PC-3 (cell line): Measurements from ENCODE around the gene TRIM44. TPM values are rescaled to one million over a fixed set of nuclear protein-coding genes. Genes with fewer than 3 reads are reported as not detected.

ENCODE experiments used
- ATAC-seq: fragments of 200-7000 bp; cut with Tn5 transposase; 2 replicates; pipeline ENCODE4 v1.9.1; 2020; ENCODE audit warnings: mild to moderate bottlenecking, moderate library complexity
- BruUV-seq: library from RNA; stranded (reverse); fragments of 400-500 nt; replicated peaks from 2 replicates; lab custom pipeline; 2021; lab: Mats Ljungman, UMichigan
- CTCF ChIA-PET: fragments of 300-600 bp; sonication (Branson Sonifier 250); formaldehyde crosslinking; loops from one replicate; lab custom pipeline; 2022; ENCODE audit warnings: antibody characterized with exemption; lab: Charles Lee
- POLR2A ChIA-PET: fragments of 300-600 bp; sonication (Branson Sonifier 250); formaldehyde crosslinking; loops from one replicate; lab custom pipeline; 2022; ENCODE audit warnings: antibody characterized with exemption; ENCODE audit not compliant: unreplicated experiment; lab: Charles Lee
- DNase-seq: peaks from one replicate; pipeline ENCODE4 v3.0.0-alpha.2; 2015
- H2AFZ ChIP-seq: fragments of 300-600 bp; sonication (generic); 2 replicates; pipeline ENCODE4 v1.6.0; 2016; ENCODE audit warnings: antibody characterized with exemption, low read length
- H3F3A ChIP-seq: fragments of 300-600 bp; sonication (generic); one replicate; pipeline ENCODE4 v1.6.0; 2017; ENCODE audit warnings: antibody characterized with exemption, low read length, control low read depth, mild to moderate bottlenecking; ENCODE audit not compliant: unreplicated experiment
- H3K27ac ChIP-seq: fragments of 300-600 bp; sonication (generic); 2 replicates; pipeline ENCODE4 v1.5.1; 2016; ENCODE audit warnings: mild to moderate bottlenecking, low read length
- H3K27me3 ChIP-seq: fragments of 300-600 bp; sonication (generic); 2 replicates; pipeline ENCODE4 v1.6.1; 2016; ENCODE audit warnings: low read length, mixed read lengths
- H3K36me3 ChIP-seq: fragments of 300-600 bp; sonication (generic); 2 replicates; pipeline ENCODE4 v1.6.1; 2016; ENCODE audit warnings: low read depth, mixed run types, low read length, mixed read lengths
- H3K4me1 ChIP-seq: fragments of 300-600 bp; sonication (generic); 2 replicates; pipeline ENCODE4 v1.5.1; 2016; ENCODE audit warnings: low read length; ENCODE audit not compliant: insufficient read depth
- H3K4me2 ChIP-seq: fragments of 300-600 bp; sonication (generic); 2 replicates; pipeline ENCODE4 v1.6.0; 2016; ENCODE audit warnings: low read length
- H3K4me3 ChIP-seq: fragments of 300-600 bp; sonication (generic); 2 replicates; pipeline ENCODE4 v1.5.1; 2016; ENCODE audit warnings: mild to moderate bottlenecking, low read length, mixed read lengths
- H3K79me2 ChIP-seq: fragments of 300-600 bp; sonication (generic); 2 replicates; pipeline ENCODE4 v1.6.1; 2017; ENCODE audit warnings: low read length, mixed read lengths
- H3K9ac ChIP-seq: fragments of 300-600 bp; sonication (generic); 2 replicates; pipeline ENCODE4 v1.6.0; 2016; ENCODE audit warnings: mild to moderate bottlenecking, low read length
- H3K9me2 ChIP-seq: fragments of 300-600 bp; sonication (generic); replicated peaks from 2 replicates; pipeline ENCODE4 v1.6.1; 2016; ENCODE audit warnings: mixed run types, low read length, mixed read lengths
- H3K9me3 ChIP-seq: fragments of 300-600 bp; sonication (generic); 2 replicates; pipeline ENCODE4 v1.6.1; 2016; ENCODE audit warnings: low read length, mixed read lengths
- H4K20me1 ChIP-seq: fragments of 300-600 bp; sonication (generic); 2 replicates; pipeline ENCODE4 v1.6.1; 2016; ENCODE audit warnings: low read length, mixed read lengths
- CTCF ChIP-seq: fragments of 300-600 bp; sonication (generic); conservative IDR thresholded peaks from 2 replicates; pipeline ENCODE4 v1.5.1; 2017; ENCODE audit warnings: antibody characterized with exemption, low read depth, mild to moderate bottlenecking, low read length
- EZH2 ChIP-seq: fragments of 300-600 bp; sonication (generic); IDR thresholded peaks from one replicate; pipeline ENCODE4 v1.6.1; 2017; ENCODE audit warnings: antibody characterized with exemption, mild to moderate bottlenecking, low read length; ENCODE audit not compliant: unreplicated experiment
- EZH2phosphoT487 ChIP-seq: fragments of 300-600 bp; sonication (generic); IDR thresholded peaks from 2 replicates; pipeline ENCODE4 v1.6.1; 2018; ENCODE audit warnings: mild to moderate bottlenecking, antibody characterized with exemption, low read length, borderline replicate concordance
- intact Hi-C: fragments of 100-400 bp; cut with micrococcal nuclease; formaldehyde crosslinking; loops from 2 replicates; pipeline ENCODE4 v1.9.0; 2023
- total RNA-seq: library from RNA; depleted of rRNA; stranded (reverse); fragments of >200 nt; gene quantifications from 2 replicates; pipeline ENCODE4 v1.2.3, GENCODE V29; 2014

Gene TRIM44
- total RNA-seq, 1 experiment from 2014 or later, result 14.0 TPM

DNA sequence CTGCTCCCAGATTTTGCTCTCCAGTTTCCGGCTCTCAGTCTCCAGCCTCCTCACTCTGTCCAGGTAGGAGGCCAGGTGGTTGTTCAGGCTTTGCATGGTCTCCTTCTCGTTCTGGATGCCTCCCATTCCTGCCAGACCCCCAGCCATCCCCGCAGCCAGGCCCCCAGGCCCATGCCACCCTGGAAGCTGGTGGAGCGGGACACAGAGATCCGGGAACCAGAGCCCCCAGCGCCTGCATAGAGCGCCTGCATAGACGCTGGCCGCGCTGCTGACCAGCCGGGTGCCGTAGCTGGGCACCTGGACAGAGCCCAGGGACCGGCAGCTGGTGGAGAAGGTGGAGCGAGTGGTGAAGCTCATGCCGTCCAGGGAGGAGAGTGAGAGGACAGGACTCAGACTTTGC lies 198.6 kb downstream of the TRIM44 start:
- H3K4me2 ChIP-seq, result no peak overlapping the region
- H3K79me2 ChIP-seq, result no peaks in the 10 kb centered on the region
- ChIA-PET CTCF (no interaction called here), POLR2A (no interaction called here)
- ATAC-seq (no peak), DNase-seq (no peak)
- no peaks in the 10 kb centered on the region for H3K36me3 ChIP-seq
- H3K4me3 ChIP-seq, result no peak overlapping the region
- no peak overlapping the region for H3K27ac ChIP-seq
- intact Hi-C loops, result no loop called here
- no peaks in the 10 kb centered on the region for H3K9me2 ChIP-seq
- no peaks in the 10 kb centered on the region for H3F3A ChIP-seq
- H3K9me3 ChIP-seq, result no peaks in the 10 kb centered on the region
- H3K27me3 ChIP-seq, result no peaks in the 10 kb centered on the region
- TF ChIP-seq EZH2phosphoT487, result no peak
- H4K20me1 ChIP-seq, result no peaks in the 10 kb centered on the region
- BruUV-seq, result no TSS peak
- no peak overlapping the region for H2AFZ ChIP-seq
- no peaks in the 10 kb centered on the region for H3K4me1 ChIP-seq
- no peak overlapping the region for H3K9ac ChIP-seq

DNA sequence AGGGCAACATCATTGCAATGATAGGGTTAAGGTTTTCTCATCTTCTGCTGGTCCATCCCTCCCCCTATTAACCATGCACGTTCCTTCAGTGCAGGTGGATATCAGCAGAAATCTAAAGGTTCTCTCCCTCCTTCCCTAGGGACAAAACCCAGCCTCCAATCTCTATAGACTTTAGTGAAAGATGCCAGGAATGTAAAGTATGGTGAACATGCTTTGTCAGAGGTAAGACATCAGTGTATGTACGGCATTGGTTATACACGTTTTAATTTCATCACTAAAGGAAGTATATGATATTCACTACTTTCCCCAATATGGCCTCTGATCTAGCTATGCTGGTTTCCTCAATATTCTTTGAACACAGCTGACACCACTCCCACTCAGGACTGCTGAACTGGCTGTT lies 200.1 kb downstream of the TRIM44 start:
- Histone ChIP-seq H3K9me2 (no peaks in the 10 kb centered on the region), H3K27ac (no peak overlapping the region), H3K9me3 (no peaks in the 10 kb centered on the region), H3F3A (no peaks in the 10 kb centered on the region), H3K4me3 (no peak overlapping the region), H3K4me1 (no peaks in the 10 kb centered on the region), H3K4me2 (no peak overlapping the region), H2AFZ (no peak overlapping the region), H3K9ac (no peak overlapping the region), H3K79me2 (no peaks in the 10 kb centered on the region), H3K27me3 (no peaks in the 10 kb centered on the region), H3K36me3 (no peaks in the 10 kb centered on the region), H4K20me1 (no peaks in the 10 kb centered on the region)
- TF ChIP-seq EZH2phosphoT487 (no peak), CTCF (no peak), EZH2 (no peak)
- intact Hi-C loops, result no loop called here
- DNase-seq (no peak), ATAC-seq (no peak)
- ChIA-PET CTCF (no interaction called here), POLR2A (no interaction called here)
- no TSS peak for BruUV-seq

DNA sequence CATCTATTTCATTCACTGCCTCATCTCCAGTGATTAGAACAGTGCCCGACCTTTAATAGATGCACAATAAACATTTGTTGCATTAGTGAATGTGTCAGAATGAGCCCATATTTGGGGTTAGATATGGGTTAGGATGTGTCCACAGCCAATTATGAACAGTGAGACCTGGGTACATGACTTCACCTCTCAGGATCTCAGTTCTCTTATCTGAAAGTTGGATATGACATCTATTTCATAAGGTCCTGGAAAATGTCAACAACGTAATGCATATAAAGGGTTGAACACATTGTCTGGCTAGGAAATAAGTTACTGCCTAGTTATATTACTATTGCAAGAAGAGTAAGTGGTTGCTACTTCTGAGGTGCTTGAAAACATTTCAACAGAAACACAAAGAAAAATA lies 201.6 kb downstream of the TRIM44 start:
- CTCF ChIA-PET, result no interaction called here

DNA sequence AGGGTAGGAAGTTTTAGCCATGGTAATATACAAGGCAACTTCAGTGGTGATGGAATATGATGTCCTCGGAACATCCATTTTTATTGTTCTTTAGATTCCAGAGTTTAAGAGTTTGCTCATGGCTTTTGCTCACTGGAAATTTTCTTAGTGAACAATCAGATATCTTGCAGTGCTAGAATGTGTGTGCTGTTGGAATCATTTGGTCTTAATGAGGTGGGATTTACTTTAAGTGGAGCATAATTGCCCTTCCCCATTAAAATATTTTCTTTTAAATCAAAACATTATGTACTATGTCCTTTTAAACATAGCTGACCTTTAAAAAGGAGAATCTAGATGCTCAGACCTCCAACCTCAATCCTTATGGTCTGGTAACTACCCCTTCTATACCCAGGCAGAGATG lies 204.0 kb downstream of the TRIM44 start:
- CTCF ChIA-PET, result no interaction called here

More for the DNA sequence above, 201.6 kb downstream of the TRIM44 start:
- intact Hi-C loops, result no loop called here
- no peaks in the 10 kb centered on the region for H3K9me3 ChIP-seq
- no peaks in the 10 kb centered on the region for H3K9me2 ChIP-seq
- H3K4me3 ChIP-seq, result no peak overlapping the region
- POLR2A ChIA-PET, result no interaction called here
- H3K27me3 ChIP-seq, result no peaks in the 10 kb centered on the region
- H4K20me1 ChIP-seq, result no peaks in the 10 kb centered on the region
- H3K36me3 ChIP-seq, result no peaks in the 10 kb centered on the region
- no TSS peak for BruUV-seq
- DNase-seq (no peak), ATAC-seq (no peak)
- H3K79me2 ChIP-seq, result no peaks in the 10 kb centered on the region
- no peaks in the 10 kb centered on the region for H3K4me1 ChIP-seq
- H3F3A ChIP-seq, result no peaks in the 10 kb centered on the region
- TF ChIP-seq EZH2phosphoT487, result no peak
- H2AFZ ChIP-seq, result no peak overlapping the region
- H3K27ac ChIP-seq, result no peak overlapping the region
- H3K4me2 ChIP-seq, result no peak overlapping the region
- no peak overlapping the region for H3K9ac ChIP-seq

More for the DNA sequence above, 204.0 kb downstream of the TRIM44 start:
- ATAC-seq (no peak), DNase-seq (no peak)
- no peak overlapping the region for H2AFZ ChIP-seq
- H3K36me3 ChIP-seq, result no peaks in the 10 kb centered on the region
- no peaks in the 10 kb centered on the region for H3F3A ChIP-seq
- H3K9me3 ChIP-seq, result no peaks in the 10 kb centered on the region
- intact Hi-C loops, result no loop called here
- H4K20me1 ChIP-seq, result no peaks in the 10 kb centered on the region
- no peaks in the 10 kb centered on the region for H3K79me2 ChIP-seq
- no peak overlapping the region for H3K27ac ChIP-seq
- no peaks in the 10 kb centered on the region for H3K4me1 ChIP-seq
- no peaks in the 10 kb centered on the region for H3K9me2 ChIP-seq
- no peak overlapping the region for H3K9ac ChIP-seq
- H3K4me3 ChIP-seq, result no peak overlapping the region
- POLR2A ChIA-PET, result no interaction called here
- TF ChIP-seq EZH2phosphoT487 (no peak), CTCF (no peak), EZH2 (no peak)
- no peak overlapping the region for H3K4me2 ChIP-seq
- no TSS peak for BruUV-seq
- H3K27me3 ChIP-seq, result no peaks in the 10 kb centered on the region
